Measurements from ENCODE around the gene KDM1A.

KDM1A gene

GRCh38 chr1:23037081-23037740, 17.9 kb downstream of the KDM1A start:
- no peak overlapping the region for H3K4ac ChIP-seq (ENCODE audit: low read depth, low read length)
- no peak overlapping the region for H3K4me3 ChIP-seq (ENCODE audit: low read depth, low read length)
- H2BK12ac ChIP-seq (ENCODE audit: low read length) = no peak overlapping the region
- H2AK5ac ChIP-seq (ENCODE audit: low read length) = no peak overlapping the region
- no peak overlapping the region for H2BK5ac ChIP-seq (ENCODE audit: low read depth, low read length, poor library complexity)
- DNase-seq = peak in 1 of 2 donors; percentile 28
- H3K9ac ChIP-seq (ENCODE audit: low read length) = no peak overlapping the region
- H4K12ac ChIP-seq (ENCODE audit: low read depth, low read length) = no peak overlapping the region
- H3K79me1 ChIP-seq (ENCODE audit: low read length) = no peaks in the 10 kb centered on the region
- no peak overlapping the region for H2AFZ ChIP-seq (ENCODE audit: insufficient read depth, low read length, poor library complexity)
- no peak overlapping the region for H3K23ac ChIP-seq (ENCODE audit: low read length)
- no peak overlapping the region for H2BK120ac ChIP-seq (ENCODE audit: insufficient read depth, low read length, poor library complexity)
- H3K27ac ChIP-seq (ENCODE audit: low read depth, low read length) = no peak overlapping the region
- H3K4me1 ChIP-seq (ENCODE audit: control insufficient read depth in 1 of 2, insufficient read depth in 2 of 2, low read length in 2 of 2) = no peaks in the 10 kb centered on the region
- no peaks in the 10 kb centered on the region for H3K27me3 ChIP-seq (ENCODE audit: insufficient read depth, low read length)
- H3K9me3 ChIP-seq (ENCODE audit: insufficient read depth, low read depth, low read length) = no peaks in the 10 kb centered on the region
- H3K4me2 ChIP-seq (ENCODE audit: low read length) = no peak overlapping the region
- no CpG with 5 or more reads among the region's 4 CpGs for WGBS (ENCODE audit: extremely low coverage, insufficient coverage, insufficient read length)
- no peak overlapping the region for H4K8ac ChIP-seq (ENCODE audit: low read depth, low read length)
- H3K79me2 ChIP-seq (ENCODE audit: control insufficient read depth, insufficient read depth, low read length, poor library complexity) = no peaks in the 10 kb centered on the region
- H3K18ac ChIP-seq (ENCODE audit: low read length) = no peak overlapping the region
- H3K36me3 ChIP-seq (ENCODE audit: control insufficient read depth in 1 of 2, insufficient read depth in 2 of 2, low read length in 2 of 2) = no peaks in the 10 kb centered on the region
- no peak overlapping the region for H4K91ac ChIP-seq (ENCODE audit: low read depth, low read length)
- H3K14ac ChIP-seq (ENCODE audit: low read length) = no peak overlapping the region

GRCh38 chr1:23039308-23039826, 20.1 kb downstream of the KDM1A start:
- H3K36me3 ChIP-seq (ENCODE audit: control insufficient read depth in 1 of 2, insufficient read depth in 2 of 2, low read length in 2 of 2) = no peaks in the 10 kb centered on the region
- no peak overlapping the region for H2BK5ac ChIP-seq (ENCODE audit: low read depth, low read length, poor library complexity)
- H3K23ac ChIP-seq (ENCODE audit: low read length) = no peak overlapping the region
- no peaks in the 10 kb centered on the region for H3K9me3 ChIP-seq (ENCODE audit: insufficient read depth, low read depth, low read length)
- DNase-seq = peak in 1 of 2 donors; percentile 54
- no peak overlapping the region for H4K8ac ChIP-seq (ENCODE audit: low read depth, low read length)
- H3K79me2 ChIP-seq (ENCODE audit: control insufficient read depth, insufficient read depth, low read length, poor library complexity) = no peaks in the 10 kb centered on the region
- H3K27me3 ChIP-seq (ENCODE audit: insufficient read depth, low read length) = no peaks in the 10 kb centered on the region
- H2BK12ac ChIP-seq (ENCODE audit: low read length) = no peak overlapping the region
- H3K4ac ChIP-seq (ENCODE audit: low read depth, low read length) = no peak overlapping the region
- no peak overlapping the region for H2AK5ac ChIP-seq (ENCODE audit: low read length)
- no peak overlapping the region for H3K14ac ChIP-seq (ENCODE audit: low read length)
- WGBS (ENCODE audit: extremely low coverage, insufficient coverage, insufficient read length) = no CpG with 5 or more reads among the region's 7 CpGs
- H2BK120ac ChIP-seq (ENCODE audit: insufficient read depth, low read length, poor library complexity) = no peak overlapping the region
- H3K79me1 ChIP-seq (ENCODE audit: low read length) = peaks cover 1% of the 10 kb centered on the region
- no peak overlapping the region for H3K9ac ChIP-seq (ENCODE audit: low read length)
- no peak overlapping the region for H2AFZ ChIP-seq (ENCODE audit: insufficient read depth, low read length, poor library complexity)
- no peaks in the 10 kb centered on the region for H3K4me1 ChIP-seq (ENCODE audit: control insufficient read depth in 1 of 2, insufficient read depth in 2 of 2, low read length in 2 of 2)
- H3K4me2 ChIP-seq (ENCODE audit: low read length) = peak overlapping the region; percentile 34
- no peak overlapping the region for H3K27ac ChIP-seq (ENCODE audit: low read depth, low read length)
- no peak overlapping the region for H4K91ac ChIP-seq (ENCODE audit: low read depth, low read length)
- H4K12ac ChIP-seq (ENCODE audit: low read depth, low read length) = no peak overlapping the region
- H3K18ac ChIP-seq (ENCODE audit: low read length) = no peak overlapping the region
- no peak overlapping the region for H3K4me3 ChIP-seq (ENCODE audit: low read depth, low read length)

- Histone ChIP-seq H2BK12ac (ENCODE audit: low read length) (no peak overlapping the region), H3K4ac (ENCODE audit: low read depth, low read length) (peak overlapping the region; percentile 62), H3K18ac (ENCODE audit: low read length) (no peak overlapping the region), H2AFZ (ENCODE audit: insufficient read depth, low read length, poor library complexity) (no peak overlapping the region), H4K8ac (ENCODE audit: low read depth, low read length) (no peak overlapping the region), H3K4me3 (ENCODE audit: low read depth, low read length) (no peak overlapping the region), H3K27me3 (ENCODE audit: insufficient read depth, low read length) (no peaks in the 10 kb centered on the region), H4K12ac (ENCODE audit: low read depth, low read length) (no peak overlapping the region), H2AK5ac (ENCODE audit: low read length) (no peak overlapping the region), H4K91ac (ENCODE audit: low read depth, low read length) (no peak overlapping the region), H3K9me3 (ENCODE audit: insufficient read depth, low read depth, low read length) (no peaks in the 10 kb centered on the region), H3K9ac (ENCODE audit: low read length) (no peak overlapping the region), H3K27ac (ENCODE audit: low read depth, low read length) (no peak overlapping the region), H3K4me2 (ENCODE audit: low read length) (no peak overlapping the region), H3K79me1 (ENCODE audit: low read length) (peaks cover 2% of the 10 kb centered on the region), H3K23ac (ENCODE audit: low read length) (no peak overlapping the region), H3K79me2 (ENCODE audit: control insufficient read depth, insufficient read depth, low read length, poor library complexity) (no peaks in the 10 kb centered on the region), H3K4me1 (ENCODE audit: control insufficient read depth in 1 of 2, insufficient read depth in 2 of 2, low read length in 2 of 2) (no peaks in the 10 kb centered on the region), H3K36me3 (ENCODE audit: control insufficient read depth in 1 of 2, insufficient read depth in 2 of 2, low read length in 2 of 2) (no peaks in the 10 kb centered on the region), H3K14ac (ENCODE audit: low read length) (no peak overlapping the region), H2BK120ac (ENCODE audit: insufficient read depth, low read length, poor library complexity) (no peak overlapping the region), H2BK5ac (ENCODE audit: low read depth, low read length, poor library complexity) (no peak overlapping the region)
- no CpG with 5 or more reads among the region's 5 CpGs for WGBS (ENCODE audit: extremely low coverage, insufficient coverage, insufficient read length)
- no peak for DNase-seq
Measured at GRCh38 chr1:23040509-23040908, 21.2 kb downstream of the KDM1A start.

- H3K79me2 ChIP-seq (ENCODE audit: control insufficient read depth, insufficient read depth, low read length, poor library complexity) = no peaks in the 10 kb centered on the region
- no peak overlapping the region for H3K14ac ChIP-seq (ENCODE audit: low read length)
- H3K9me3 ChIP-seq (ENCODE audit: insufficient read depth, low read depth, low read length) = no peaks in the 10 kb centered on the region
- H2AK5ac ChIP-seq (ENCODE audit: low read length) = no peak overlapping the region
- peak overlapping the region; percentile 41 for H2AFZ ChIP-seq (ENCODE audit: insufficient read depth, low read length, poor library complexity)
- no peak for DNase-seq
- H3K4ac ChIP-seq (ENCODE audit: low read depth, low read length) = peak overlapping the region; percentile 89
- no peak overlapping the region for H3K23ac ChIP-seq (ENCODE audit: low read length)
- no peaks in the 10 kb centered on the region for H3K27me3 ChIP-seq (ENCODE audit: insufficient read depth, low read length)
- no peak overlapping the region for H4K8ac ChIP-seq (ENCODE audit: low read depth, low read length)
- H3K18ac ChIP-seq (ENCODE audit: low read length) = no peak overlapping the region
- no peak overlapping the region for H2BK120ac ChIP-seq (ENCODE audit: insufficient read depth, low read length, poor library complexity)
- H3K4me1 ChIP-seq (ENCODE audit: control insufficient read depth in 1 of 2, insufficient read depth in 2 of 2, low read length in 2 of 2) = no peaks in the 10 kb centered on the region
- no peak overlapping the region for H3K27ac ChIP-seq (ENCODE audit: low read depth, low read length)
- peaks cover 2% of the 10 kb centered on the region for H3K79me1 ChIP-seq (ENCODE audit: low read length)
- H3K4me3 ChIP-seq (ENCODE audit: low read depth, low read length) = no peak overlapping the region
- H4K91ac ChIP-seq (ENCODE audit: low read depth, low read length) = no peak overlapping the region
- no peak overlapping the region for H3K4me2 ChIP-seq (ENCODE audit: low read length)
- WGBS (ENCODE audit: extremely low coverage, insufficient coverage, insufficient read length) = no CpG with 5 or more reads among the region's 3 CpGs
- no peak overlapping the region for H2BK5ac ChIP-seq (ENCODE audit: low read depth, low read length, poor library complexity)
- H4K12ac ChIP-seq (ENCODE audit: low read depth, low read length) = no peak overlapping the region
- H2BK12ac ChIP-seq (ENCODE audit: low read length) = no peak overlapping the region
- H3K9ac ChIP-seq (ENCODE audit: low read length) = no peak overlapping the region
- H3K36me3 ChIP-seq (ENCODE audit: control insufficient read depth in 1 of 2, insufficient read depth in 2 of 2, low read length in 2 of 2) = no peaks in the 10 kb centered on the region
Measured at GRCh38 chr1:23044035-23044434, 24.8 kb downstream of the KDM1A start.

Measured in trophoblast cell (in vitro differentiated cells and primary cell).